GM12892 (cell line): ENCODE results near the gene MUC5AC.

ENCODE experiments used
- POLR2A ChIP-seq: IDR thresholded peaks from 2 replicates; pipeline ENCODE4 v1.6.1; 2011; ENCODE audit warnings: low read depth, low read length, control low read depth
- POLR2AphosphoS5 ChIP-seq: IDR thresholded peaks from 2 replicates; pipeline ENCODE4 v1.6.1; 2011; ENCODE audit warnings: low read depth, low read length, control low read depth
- TAF1 ChIP-seq: IDR thresholded peaks from 2 replicates; pipeline ENCODE4 v1.6.1; 2011; ENCODE audit warnings: low read depth, mild to moderate bottlenecking, control low read depth, low read length, borderline replicate concordance

GRCh38 chr11:1117992-1118391 lies 39.8 kb upstream of the MUC5AC start:
- TF ChIP-seq POLR2A (no peak), TAF1 (no peak), POLR2AphosphoS5 (no peak)
